RPMI7951 (cell line): ENCODE data around the gene PSMB2. TPM values are rescaled to one million over a fixed set of nuclear protein-coding genes. Genes with fewer than 3 reads are reported as not detected.
"Not testable (repeated sequence)": the region's sequence is repeated elsewhere in the genome, so short reads cannot be mapped to it uniquely, and the experiment has no call there.

Experiments
- DNase-seq: peaks from one replicate; pipeline ENCODE4 v3.0.0-alpha.2; 2012; ENCODE audit warnings: low read depth
- total RNA-seq: library from RNA; depleted of rRNA; stranded (reverse); fragments of >200 nt; shearing (Covaris generic); gene quantifications from 2 replicates; pipeline ENCODE4 v1.2.3, GENCODE V29; 2014

PSMB2 gene
- total RNA-seq, 1 experiment from 2014 or later = 58.2 TPM

GRCh38 chr1:35592991-35593769, 48.1 kb downstream of the PSMB2 start:
- DNase-seq = no peak

- DNase-seq = no peak
Observed at GRCh38 chr1:35591211-35591610, 50.1 kb downstream of the PSMB2 start.

- no peak for DNase-seq
Observed at GRCh38 chr1:35590476-35591040, 50.8 kb downstream of the PSMB2 start.

GRCh38 chr1:35589516-35590427, 51.6 kb downstream of the PSMB2 start:
- DNase-seq = no peak

GRCh38 chr1:35588197-35588910, 53.0 kb downstream of the PSMB2 start:
- no peak for DNase-seq

GRCh38 chr1:35587736-35588135, 53.6 kb downstream of the PSMB2 start:
- no peak for DNase-seq

GRCh38 chr1:35586808-35587207, 54.5 kb downstream of the PSMB2 start:
- no peak for DNase-seq

- DNase-seq = not testable (repeated sequence)
Observed at GRCh38 chr1:35585805-35586204, 55.5 kb downstream of the PSMB2 start.

- no peak for DNase-seq
Observed at GRCh38 chr1:35585281-35585680, 56.0 kb downstream of the PSMB2 start.

- not testable (repeated sequence) for DNase-seq
Observed at GRCh38 chr1:35581621-35582020, 59.7 kb downstream of the PSMB2 start.

- no peak for DNase-seq
Observed at GRCh38 chr1:35580949-35581388, 60.4 kb downstream of the PSMB2 start.

GRCh38 chr1:35577071-35577998, 64.0 kb downstream of the PSMB2 start:
- DNase-seq = no peak

GRCh38 chr1:35576766-35577070, 64.6 kb downstream of the PSMB2 start:
- not testable (repeated sequence) for DNase-seq

- no peak for DNase-seq
Observed at GRCh38 chr1:35576061-35576765, 65.1 kb downstream of the PSMB2 start.

GRCh38 chr1:35575416-35575958, 65.8 kb downstream of the PSMB2 start:
- DNase-seq = no peak

GRCh38 chr1:35574655-35575415, 66.5 kb downstream of the PSMB2 start:
- DNase-seq = no peak

- DNase-seq = no peak
Observed at GRCh38 chr1:35574125-35574654, 67.1 kb downstream of the PSMB2 start.

- peak; percentile 62 for DNase-seq
Observed at GRCh38 chr1:35573198-35574124, 67.9 kb downstream of the PSMB2 start, which contains the start of gene TFAP2E. Gene TFAP2E, plus strand, starts transcription at chr1:35573314. Its CDS starts 264 bp downstream, at chr1:35573578.
